ENCODE results near the gene F2R.

The F2R gene

DNA sequence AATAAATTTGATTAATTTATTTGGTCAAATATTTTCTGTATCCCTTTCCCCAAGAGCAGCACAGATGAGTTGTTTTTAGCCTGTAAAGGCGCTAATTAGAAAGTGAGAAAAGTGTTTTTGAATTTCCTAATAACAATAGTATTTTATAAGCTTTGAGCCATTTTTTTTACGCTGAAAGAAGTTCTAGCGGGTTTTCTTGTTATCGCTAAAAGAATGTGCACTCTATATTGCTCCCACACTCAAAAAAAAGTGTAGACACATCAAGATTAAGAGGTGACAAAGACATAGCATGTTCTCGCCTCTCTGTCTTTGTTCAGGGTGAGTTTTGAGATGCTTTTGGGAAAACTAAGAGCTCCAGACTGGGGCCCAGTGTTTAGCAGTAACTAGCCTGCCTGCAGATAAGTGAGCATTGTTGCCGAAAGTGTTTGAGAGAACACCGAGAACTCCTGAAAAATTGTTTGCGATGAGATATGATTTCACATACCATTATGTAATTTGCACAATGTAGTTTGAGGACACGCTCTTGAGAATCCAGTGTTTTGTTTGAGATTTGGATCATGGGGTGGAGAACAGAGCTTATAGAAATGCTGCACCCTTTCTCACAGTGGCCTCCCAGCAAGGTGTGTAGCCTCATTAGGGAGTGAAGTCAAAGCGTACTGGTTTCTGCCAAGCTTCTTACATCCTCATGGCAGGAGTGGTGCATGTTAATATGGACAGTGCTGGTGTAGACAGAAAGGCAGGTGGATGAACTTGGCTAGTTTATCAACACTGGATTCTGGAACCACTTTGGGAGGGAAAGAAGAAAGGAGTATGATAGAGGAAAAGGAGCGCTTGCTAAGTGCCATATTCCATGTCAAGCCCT lies 1.5 kb downstream of the F2R start:
- H3K4me3 ChIP-seq (ENCODE audit: low read length): peak overlapping the region; percentile 88
- peaks cover 14% of the 10 kb centered on the region for H3K4me1 ChIP-seq (ENCODE audit: insufficient read depth, low read length)
- no peak overlapping the region for H2AFZ ChIP-seq (ENCODE audit: low read depth, low read length)
- H3K36me3 ChIP-seq (ENCODE audit: insufficient read depth, low read length): peaks cover 9% of the 10 kb centered on the region
- H3K9me3 ChIP-seq (ENCODE audit: low read length): no peaks in the 10 kb centered on the region
- H3K27me3 ChIP-seq (ENCODE audit: insufficient read depth, low read length): no peaks in the 10 kb centered on the region

DNA sequence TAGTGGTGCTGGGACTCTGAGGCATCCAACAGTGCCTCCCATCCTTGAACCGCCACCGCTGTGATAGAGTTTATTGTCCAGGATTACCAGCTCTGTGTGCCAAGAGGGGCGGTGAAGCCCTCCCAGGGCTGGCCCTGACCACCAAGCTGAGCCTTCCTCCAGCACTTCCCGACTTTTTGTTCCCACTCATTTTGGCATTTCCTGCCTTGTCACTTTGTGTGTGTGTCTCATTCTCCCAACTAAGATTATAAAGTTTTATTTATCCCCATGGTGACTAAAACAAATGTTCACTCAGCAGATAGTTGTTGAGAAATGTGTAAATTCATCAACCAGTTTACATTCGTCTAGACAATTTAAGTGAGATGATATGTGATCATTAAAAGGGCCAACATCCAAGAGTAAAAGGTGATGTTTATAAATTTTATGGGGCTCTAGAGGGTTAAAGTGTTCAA lies 2.5 kb downstream of the F2R start:
- peaks cover 10% of the 10 kb centered on the region for H3K36me3 ChIP-seq (ENCODE audit: insufficient read depth, low read length)
- H2AFZ ChIP-seq (ENCODE audit: low read depth, low read length): no peak overlapping the region
- H3K27me3 ChIP-seq (ENCODE audit: insufficient read depth, low read length): no peaks in the 10 kb centered on the region
- peaks cover 14% of the 10 kb centered on the region for H3K4me1 ChIP-seq (ENCODE audit: insufficient read depth, low read length)
- H3K4me3 ChIP-seq (ENCODE audit: low read length): no peak overlapping the region
- no peaks in the 10 kb centered on the region for H3K9me3 ChIP-seq (ENCODE audit: low read length)

DNA sequence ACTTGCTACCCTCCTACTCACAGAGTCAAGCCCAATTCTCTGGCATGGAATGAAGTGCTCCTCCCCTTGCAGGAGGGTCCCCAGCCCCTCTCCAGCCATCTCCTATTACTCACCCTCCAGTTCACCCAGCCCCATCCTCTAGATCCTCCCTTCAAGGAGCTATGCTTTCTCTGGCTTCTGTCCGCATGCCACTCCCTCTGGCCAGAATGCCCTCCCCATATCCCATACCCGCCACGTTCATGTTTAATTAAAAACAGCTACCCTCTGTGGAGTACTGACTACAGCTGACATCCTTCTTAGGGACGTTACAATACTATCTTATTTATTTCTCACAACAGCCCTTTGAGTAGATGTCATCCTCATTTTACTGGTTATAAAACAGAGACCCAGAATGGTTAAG lies 3.0 kb downstream of the F2R start:
- Histone ChIP-seq H3K9me3 (ENCODE audit: low read length) (no peaks in the 10 kb centered on the region), H3K4me1 (ENCODE audit: insufficient read depth, low read length) (peaks cover 14% of the 10 kb centered on the region), H2AFZ (ENCODE audit: low read depth, low read length) (no peak overlapping the region), H3K36me3 (ENCODE audit: insufficient read depth, low read length) (peaks cover 10% of the 10 kb centered on the region), H3K27me3 (ENCODE audit: insufficient read depth, low read length) (no peaks in the 10 kb centered on the region), H3K4me3 (ENCODE audit: low read length) (no peak overlapping the region)

DNA sequence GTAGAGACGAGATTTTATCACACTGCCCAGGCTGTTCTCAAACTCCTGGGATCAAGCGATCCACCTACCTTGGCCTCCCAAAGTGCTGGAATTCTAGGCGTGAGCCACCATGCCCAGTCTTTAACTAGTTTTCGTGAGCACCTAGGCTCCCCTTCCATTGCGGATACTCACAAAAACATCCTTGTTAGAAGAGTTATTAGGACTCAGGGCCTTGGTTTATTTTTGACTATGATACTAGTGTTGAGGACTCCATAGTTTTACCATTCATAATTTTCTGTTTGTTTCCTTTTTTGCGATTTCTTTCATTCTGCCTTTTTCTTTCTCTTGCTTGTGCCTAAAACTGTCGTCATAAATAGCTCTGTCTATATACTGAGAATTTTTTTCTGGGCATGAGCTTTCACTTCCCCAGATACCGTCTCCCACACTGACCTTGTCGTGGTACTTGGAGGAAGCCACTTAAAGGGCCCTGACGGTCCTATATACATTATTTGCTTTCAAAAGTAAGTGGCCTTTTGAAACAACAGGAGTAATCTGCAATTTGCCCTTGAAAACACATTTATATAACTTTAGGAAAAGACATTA lies 5.2 kb downstream of the F2R start:
- peaks cover 14% of the 10 kb centered on the region for H3K36me3 ChIP-seq (ENCODE audit: insufficient read depth, low read length)
- H2AFZ ChIP-seq (ENCODE audit: low read depth, low read length): no peak overlapping the region
- no peak overlapping the region for H3K4me3 ChIP-seq (ENCODE audit: low read length)

DNA sequence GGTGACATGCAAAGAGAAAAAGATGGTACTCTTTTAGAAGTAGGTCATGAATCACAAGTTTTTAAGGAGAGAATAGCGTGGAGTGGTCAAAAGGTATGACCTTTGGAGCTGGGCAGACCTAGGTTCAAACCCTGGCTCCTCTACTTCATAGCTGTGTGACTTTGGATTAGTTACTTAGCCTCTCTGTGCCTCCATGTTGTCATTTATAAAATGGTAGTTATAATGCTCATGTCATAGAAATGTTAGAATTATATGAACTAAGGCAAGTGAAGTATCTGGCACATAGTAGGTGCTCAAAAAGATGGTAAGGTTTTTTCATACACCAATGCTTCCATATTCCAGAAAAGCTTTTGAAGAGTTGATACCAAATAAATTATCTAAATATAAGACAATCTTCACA lies 7.3 kb downstream of the F2R start:
- Histone ChIP-seq H3K9me3 (ENCODE audit: low read length) (peaks cover 10% of the 10 kb centered on the region), H3K27me3 (ENCODE audit: insufficient read depth, low read length) (no peaks in the 10 kb centered on the region), H3K4me1 (ENCODE audit: insufficient read depth, low read length) (peaks cover 1% of the 10 kb centered on the region), H2AFZ (ENCODE audit: low read depth, low read length) (no peak overlapping the region), H3K36me3 (ENCODE audit: insufficient read depth, low read length) (peaks cover 23% of the 10 kb centered on the region), H3K4me3 (ENCODE audit: low read length) (no peak overlapping the region)

More for the DNA sequence above, 5.2 kb downstream of the F2R start:
- H3K4me1 ChIP-seq (ENCODE audit: insufficient read depth, low read length): peaks cover 10% of the 10 kb centered on the region
- peaks cover 2% of the 10 kb centered on the region for H3K9me3 ChIP-seq (ENCODE audit: low read length)
- no peaks in the 10 kb centered on the region for H3K27me3 ChIP-seq (ENCODE audit: insufficient read depth, low read length)

DNA sequence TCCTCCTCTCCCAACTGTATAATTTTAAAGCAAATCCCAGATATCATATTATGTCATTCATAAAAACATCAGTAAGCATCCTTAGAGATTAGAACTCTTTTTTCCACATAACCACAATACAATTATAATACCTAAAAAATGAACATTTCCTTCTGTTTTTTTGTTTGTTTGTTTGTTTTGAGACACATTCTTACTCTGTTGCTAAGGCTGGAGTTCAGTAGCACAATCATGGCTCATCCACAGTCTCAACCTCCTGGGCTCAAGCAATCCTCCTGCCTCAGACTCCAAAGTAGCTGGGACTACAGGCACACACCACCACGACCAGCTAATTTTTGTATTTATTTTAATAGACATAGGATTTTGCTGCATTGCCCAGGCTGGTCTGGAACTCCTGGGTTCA lies 8.0 kb downstream of the F2R start:
- Histone ChIP-seq H3K27me3 (ENCODE audit: insufficient read depth, low read length) (no peaks in the 10 kb centered on the region), H3K4me1 (ENCODE audit: insufficient read depth, low read length) (no peaks in the 10 kb centered on the region), H3K9me3 (ENCODE audit: low read length) (peaks cover 10% of the 10 kb centered on the region), H3K36me3 (ENCODE audit: insufficient read depth, low read length) (peaks cover 25% of the 10 kb centered on the region), H3K4me3 (ENCODE audit: low read length) (no peak overlapping the region), H2AFZ (ENCODE audit: low read depth, low read length) (no peak overlapping the region)

DNA sequence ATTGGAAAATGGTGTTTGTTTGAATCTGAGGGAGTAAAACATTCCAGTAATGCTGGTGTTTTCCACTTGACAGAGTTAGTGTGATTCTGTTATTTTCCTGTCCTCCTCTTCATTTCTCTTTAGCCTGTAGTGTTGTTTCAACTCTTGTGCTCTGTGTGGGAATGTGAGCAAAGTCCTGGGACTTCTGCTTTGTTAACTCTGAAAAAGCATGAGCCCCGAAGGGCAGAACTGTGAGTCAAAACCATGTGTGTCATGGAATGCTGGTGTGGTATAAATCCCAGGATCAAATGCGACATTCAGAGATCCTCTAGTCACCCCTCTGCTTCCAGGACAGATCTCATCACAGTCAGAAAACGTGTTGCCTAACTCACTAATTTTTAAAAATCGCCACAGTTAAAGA lies 8.9 kb downstream of the F2R start:
- Histone ChIP-seq H2AFZ (ENCODE audit: low read depth, low read length) (no peak overlapping the region), H3K9me3 (ENCODE audit: low read length) (peaks cover 17% of the 10 kb centered on the region), H3K4me1 (ENCODE audit: insufficient read depth, low read length) (no peaks in the 10 kb centered on the region), H3K4me3 (ENCODE audit: low read length) (no peak overlapping the region), H3K36me3 (ENCODE audit: insufficient read depth, low read length) (peaks cover 25% of the 10 kb centered on the region), H3K27me3 (ENCODE audit: insufficient read depth, low read length) (no peaks in the 10 kb centered on the region)

DNA sequence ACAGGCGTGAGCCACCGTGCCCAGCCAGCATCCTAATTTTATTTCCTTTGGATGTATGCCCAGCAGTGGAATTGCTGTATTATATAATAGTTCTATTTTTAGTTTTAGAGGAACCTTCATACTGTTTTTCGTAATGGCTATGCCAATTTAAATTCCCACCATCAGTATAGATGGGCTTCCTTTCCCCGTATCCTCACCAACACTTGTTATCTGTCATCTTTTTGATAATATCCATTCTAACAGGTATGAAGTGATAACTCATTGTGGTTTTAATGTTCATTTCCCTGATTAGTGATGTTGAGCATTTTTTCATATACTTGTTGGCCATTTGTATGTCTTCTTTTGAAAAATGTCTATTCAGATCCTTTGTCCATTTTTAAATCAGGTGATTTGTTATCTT lies 13.0 kb downstream of the F2R start:
- Histone ChIP-seq H3K4me3 (ENCODE audit: low read length) (no peak overlapping the region), H2AFZ (ENCODE audit: low read depth, low read length) (no peak overlapping the region), H3K9me3 (ENCODE audit: low read length) (peaks cover 28% of the 10 kb centered on the region), H3K36me3 (ENCODE audit: insufficient read depth, low read length) (peaks cover 45% of the 10 kb centered on the region), H3K27me3 (ENCODE audit: insufficient read depth, low read length) (no peaks in the 10 kb centered on the region), H3K4me1 (ENCODE audit: insufficient read depth, low read length) (no peaks in the 10 kb centered on the region)

DNA sequence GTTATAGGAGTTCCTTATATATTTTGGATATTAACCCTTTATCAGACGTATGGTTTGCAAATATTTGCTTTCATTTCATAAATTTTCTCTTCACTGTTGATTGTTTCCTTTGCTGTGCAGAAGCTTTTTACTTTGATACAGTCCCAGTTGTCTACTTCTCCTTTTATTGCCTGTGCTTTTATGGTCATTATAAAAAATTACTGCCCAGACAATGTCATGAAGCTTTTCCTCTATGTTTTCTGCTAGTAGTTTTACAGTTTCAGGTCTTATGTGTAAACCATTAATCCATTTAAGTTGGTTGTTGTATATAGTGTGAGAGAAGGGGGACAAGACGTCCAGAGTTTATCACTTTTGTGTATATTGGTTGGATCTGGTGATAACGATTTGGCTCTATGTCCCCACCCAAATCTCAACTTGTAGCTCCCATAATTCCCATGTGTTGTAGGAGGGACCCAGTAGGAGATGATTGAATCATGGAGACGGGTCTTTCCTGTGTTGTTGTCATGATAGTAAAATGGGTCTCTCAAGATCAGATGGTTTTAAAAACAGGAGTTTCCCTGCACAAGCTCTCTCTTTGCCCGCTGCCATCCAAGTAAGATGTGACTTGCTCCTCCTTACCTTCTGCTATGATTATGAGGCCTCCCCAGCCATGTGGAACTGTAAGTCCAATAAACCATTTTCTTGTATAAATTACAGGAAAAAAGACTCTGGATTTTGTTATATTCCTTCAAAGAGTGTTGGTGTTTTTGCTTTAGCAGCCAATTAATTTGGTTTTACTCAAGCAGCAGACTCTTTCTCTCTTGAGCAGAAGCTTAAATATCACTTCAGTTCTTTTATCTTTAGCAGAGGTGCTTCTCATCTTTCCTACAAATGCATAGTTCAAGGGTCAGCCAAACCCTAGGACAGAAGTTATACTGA lies 13.7 kb downstream of the F2R start:
- Histone ChIP-seq H3K4me1 (ENCODE audit: insufficient read depth, low read length) (no peaks in the 10 kb centered on the region), H3K36me3 (ENCODE audit: insufficient read depth, low read length) (peaks cover 49% of the 10 kb centered on the region), H3K9me3 (ENCODE audit: low read length) (peaks cover 30% of the 10 kb centered on the region), H2AFZ (ENCODE audit: low read depth, low read length) (no peak overlapping the region), H3K4me3 (ENCODE audit: low read length) (no peak overlapping the region), H3K27me3 (ENCODE audit: insufficient read depth, low read length) (no peaks in the 10 kb centered on the region)

DNA sequence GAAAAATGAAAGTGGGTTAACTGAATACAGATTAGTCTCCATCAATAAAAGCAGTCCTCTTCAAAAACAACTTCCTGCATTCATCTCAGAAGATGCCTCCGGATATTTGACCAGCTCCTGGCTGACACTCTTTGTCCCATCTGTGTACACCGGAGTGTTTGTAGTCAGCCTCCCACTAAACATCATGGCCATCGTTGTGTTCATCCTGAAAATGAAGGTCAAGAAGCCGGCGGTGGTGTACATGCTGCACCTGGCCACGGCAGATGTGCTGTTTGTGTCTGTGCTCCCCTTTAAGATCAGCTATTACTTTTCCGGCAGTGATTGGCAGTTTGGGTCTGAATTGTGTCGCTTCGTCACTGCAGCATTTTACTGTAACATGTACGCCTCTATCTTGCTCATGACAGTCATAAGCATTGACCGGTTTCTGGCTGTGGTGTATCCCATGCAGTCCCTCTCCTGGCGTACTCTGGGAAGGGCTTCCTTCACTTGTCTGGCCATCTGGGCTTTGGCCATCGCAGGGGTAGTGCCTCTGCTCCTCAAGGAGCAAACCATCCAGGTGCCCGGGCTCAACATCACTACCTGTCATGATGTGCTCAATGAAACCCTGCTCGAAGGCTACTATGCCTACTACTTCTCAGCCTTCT lies 16.6 kb downstream of the F2R start:
- Histone ChIP-seq H3K4me1 (ENCODE audit: insufficient read depth, low read length) (no peaks in the 10 kb centered on the region), H3K36me3 (ENCODE audit: insufficient read depth, low read length) (peaks cover 42% of the 10 kb centered on the region), H2AFZ (ENCODE audit: low read depth, low read length) (no peak overlapping the region), H3K27me3 (ENCODE audit: insufficient read depth, low read length) (no peaks in the 10 kb centered on the region), H3K9me3 (ENCODE audit: low read length) (peaks cover 20% of the 10 kb centered on the region), H3K4me3 (ENCODE audit: low read length) (no peak overlapping the region)

DNA sequence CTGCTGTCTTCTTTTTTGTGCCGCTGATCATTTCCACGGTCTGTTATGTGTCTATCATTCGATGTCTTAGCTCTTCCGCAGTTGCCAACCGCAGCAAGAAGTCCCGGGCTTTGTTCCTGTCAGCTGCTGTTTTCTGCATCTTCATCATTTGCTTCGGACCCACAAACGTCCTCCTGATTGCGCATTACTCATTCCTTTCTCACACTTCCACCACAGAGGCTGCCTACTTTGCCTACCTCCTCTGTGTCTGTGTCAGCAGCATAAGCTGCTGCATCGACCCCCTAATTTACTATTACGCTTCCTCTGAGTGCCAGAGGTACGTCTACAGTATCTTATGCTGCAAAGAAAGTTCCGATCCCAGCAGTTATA lies 17.1 kb downstream of the F2R start:
- Histone ChIP-seq H3K4me1 (ENCODE audit: insufficient read depth, low read length) (no peaks in the 10 kb centered on the region), H3K4me3 (ENCODE audit: low read length) (no peak overlapping the region), H3K9me3 (ENCODE audit: low read length) (peaks cover 20% of the 10 kb centered on the region), H3K27me3 (ENCODE audit: insufficient read depth, low read length) (no peaks in the 10 kb centered on the region), H2AFZ (ENCODE audit: low read depth, low read length) (no peak overlapping the region), H3K36me3 (ENCODE audit: insufficient read depth, low read length) (peaks cover 42% of the 10 kb centered on the region)

DNA sequence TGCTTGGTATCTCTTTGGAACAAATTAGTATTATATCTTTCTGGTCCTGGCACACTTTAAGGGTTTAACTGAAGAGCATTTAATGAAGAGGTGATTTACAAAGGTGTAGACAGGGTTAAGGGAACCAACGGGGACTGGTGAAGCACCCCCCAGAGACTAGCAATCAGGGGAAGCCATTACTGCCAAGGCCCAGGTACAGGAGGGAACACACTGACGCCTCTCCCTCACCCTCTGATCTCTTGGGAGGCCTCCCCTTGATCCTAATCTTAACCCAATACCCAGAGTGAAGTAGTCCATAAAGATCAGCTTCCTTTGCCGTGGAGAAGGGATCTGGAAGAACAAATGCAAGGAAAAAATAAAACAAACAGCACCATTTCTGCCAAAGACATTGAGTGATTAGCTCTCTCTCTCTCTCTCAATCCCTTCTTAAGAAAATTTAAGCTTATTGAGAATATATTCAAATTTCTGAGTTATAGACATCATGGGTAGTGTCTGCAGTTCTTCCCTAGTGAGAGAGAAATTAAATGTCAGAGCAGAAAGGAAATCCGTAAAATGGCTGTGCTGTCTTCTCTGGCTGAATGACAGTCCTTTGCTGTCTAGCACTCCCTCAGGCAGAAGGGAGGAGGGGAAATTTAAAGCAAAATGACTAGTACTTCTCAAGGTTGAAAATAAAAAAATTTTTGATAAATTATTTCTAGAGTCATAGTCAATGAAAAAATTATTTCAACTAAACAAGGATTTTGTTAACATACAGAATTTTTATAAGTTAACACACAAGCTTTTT lies 20.0 kb downstream of the F2R start:
- Histone ChIP-seq H3K27me3 (ENCODE audit: insufficient read depth, low read length) (no peaks in the 10 kb centered on the region), H2AFZ (ENCODE audit: low read depth, low read length) (no peak overlapping the region), H3K9me3 (ENCODE audit: low read length) (peaks cover 10% of the 10 kb centered on the region), H3K4me3 (ENCODE audit: low read length) (no peak overlapping the region), H3K36me3 (ENCODE audit: insufficient read depth, low read length) (peaks cover 31% of the 10 kb centered on the region), H3K4me1 (ENCODE audit: insufficient read depth, low read length) (peaks cover 4% of the 10 kb centered on the region)

Measured in neuron (in vitro differentiated cells).